HFFc6 (cell line): ENCODE measurements around the gene HNRNPU. TPM values are rescaled to one million over a fixed set of nuclear protein-coding genes. Genes with fewer than 3 reads are reported as not detected.

Source experiments
- DNase-seq: peaks from one replicate; pipeline ENCODE4 v3.0.0-alpha.2; 2018
- H3K27ac Mint-ChIP-seq: 2 replicates; pipeline ENCODE4 v1.8.0; 2020; ENCODE audit warnings: mild to moderate bottlenecking, mixed read lengths
- H3K27me3 Mint-ChIP-seq: 2 replicates; pipeline ENCODE4 v1.8.0; 2021; ENCODE audit warnings: mild to moderate bottlenecking, moderate library complexity, mixed read lengths; ENCODE audit not compliant: insufficient read depth
- H3K36me3 Mint-ChIP-seq: 2 replicates; pipeline ENCODE4 v1.8.0; 2021; ENCODE audit warnings: low read depth, mixed read lengths
- H3K4me1 Mint-ChIP-seq: 2 replicates; pipeline ENCODE4 v1.8.0; 2020; ENCODE audit warnings: low read depth, mixed read lengths
- H3K4me3 Mint-ChIP-seq: 2 replicates; pipeline ENCODE4 v1.8.0; 2020; ENCODE audit warnings: mild to moderate bottlenecking, moderate library complexity, mixed read lengths
- H3K9me3 Mint-ChIP-seq: 2 replicates; pipeline ENCODE4 v1.8.0; 2020; ENCODE audit warnings: mild to moderate bottlenecking, mixed read lengths
- total RNA-seq, 6 experiments: library from RNA; stranded (reverse); fragmentation: NEBNext Ultra II Directional; extraction: Animal tissue kit (Norgen Biotek cat#: 25700); gene quantifications; 2 replicates in 1 of 6; 3 replicates in 5 of 6; pipeline ENCODE4 v1.2.3, GENCODE V29; 2021
- TF ChIP-seq, protein P1 (sequence below): fragments of 200-600 bp; sonication (generic); IDR thresholded peaks from 2 replicates; pipeline ENCODE4 v1.5.0; 2021; ENCODE audit warnings: antibody characterized with exemption, mild to moderate bottlenecking

HNRNPU gene
- total RNA-seq, 6 experiments from 2014 or later, result 266 to 344 (median 322) TPM

- TF ChIP-seq, protein P1, sequence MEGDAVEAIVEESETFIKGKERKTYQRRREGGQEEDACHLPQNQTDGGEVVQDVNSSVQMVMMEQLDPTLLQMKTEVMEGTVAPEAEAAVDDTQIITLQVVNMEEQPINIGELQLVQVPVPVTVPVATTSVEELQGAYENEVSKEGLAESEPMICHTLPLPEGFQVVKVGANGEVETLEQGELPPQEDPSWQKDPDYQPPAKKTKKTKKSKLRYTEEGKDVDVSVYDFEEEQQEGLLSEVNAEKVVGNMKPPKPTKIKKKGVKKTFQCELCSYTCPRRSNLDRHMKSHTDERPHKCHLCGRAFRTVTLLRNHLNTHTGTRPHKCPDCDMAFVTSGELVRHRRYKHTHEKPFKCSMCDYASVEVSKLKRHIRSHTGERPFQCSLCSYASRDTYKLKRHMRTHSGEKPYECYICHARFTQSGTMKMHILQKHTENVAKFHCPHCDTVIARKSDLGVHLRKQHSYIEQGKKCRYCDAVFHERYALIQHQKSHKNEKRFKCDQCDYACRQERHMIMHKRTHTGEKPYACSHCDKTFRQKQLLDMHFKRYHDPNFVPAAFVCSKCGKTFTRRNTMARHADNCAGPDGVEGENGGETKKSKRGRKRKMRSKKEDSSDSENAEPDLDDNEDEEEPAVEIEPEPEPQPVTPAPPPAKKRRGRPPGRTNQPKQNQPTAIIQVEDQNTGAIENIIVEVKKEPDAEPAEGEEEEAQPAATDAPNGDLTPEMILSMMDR, result no peak
- peaks cover 73% of the 10 kb centered on the region for H3K36me3 Mint-ChIP-seq
- peak overlapping the region; percentile 38 for H3K27ac Mint-ChIP-seq
- H3K27me3 Mint-ChIP-seq, result no peaks in the 10 kb centered on the region
- peaks cover 39% of the 10 kb centered on the region for H3K4me1 Mint-ChIP-seq
- no peak for DNase-seq
- H3K4me3 Mint-ChIP-seq, result no peak overlapping the region
- H3K9me3 Mint-ChIP-seq, result no peaks in the 10 kb centered on the region
Observed at GRCh38 chr1:244857761-244858160, 6.6 kb downstream of the HNRNPU start.

DNA sequence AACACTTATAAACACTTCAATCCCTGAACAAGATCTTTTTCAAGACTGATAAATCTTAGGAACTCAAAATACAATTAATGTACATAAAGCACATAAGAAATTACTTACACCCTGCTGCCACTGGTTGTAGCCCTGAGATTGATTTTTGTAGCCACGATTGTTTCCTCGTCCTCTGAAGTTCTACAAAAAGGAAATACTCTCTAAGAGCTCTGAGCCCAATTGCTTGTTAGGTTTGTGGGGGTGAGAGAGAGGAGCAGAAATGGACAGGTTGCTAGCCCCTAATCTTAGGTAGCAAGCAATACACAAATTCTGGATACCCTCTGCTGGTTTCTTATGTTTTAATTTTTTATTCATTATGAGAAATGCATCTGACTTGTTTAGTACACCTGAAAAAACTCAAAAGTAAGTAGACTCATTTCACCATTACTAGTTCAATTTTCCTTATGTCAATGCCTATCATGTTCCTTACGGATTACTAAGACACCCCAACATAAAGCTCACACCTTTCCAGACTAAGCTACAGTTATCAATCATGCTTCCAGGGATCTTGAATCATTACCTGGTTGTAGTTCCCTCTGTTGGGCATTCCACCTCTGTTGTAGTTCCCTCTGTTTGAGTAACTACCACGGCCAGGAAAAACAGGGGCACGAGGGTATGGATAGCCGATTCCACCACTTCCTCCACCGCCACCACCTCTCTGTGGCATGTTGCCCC lies 9.3 kb downstream of the HNRNPU start:
- H3K36me3 Mint-ChIP-seq, result peaks cover 66% of the 10 kb centered on the region
- peaks cover 2% of the 10 kb centered on the region; the same call in 1 of the 2 replicates for H3K27me3 Mint-ChIP-seq
- TF ChIP-seq, protein P1, result no peak
- no peak overlapping the region for H3K4me3 Mint-ChIP-seq
- H3K27ac Mint-ChIP-seq, result peak overlapping the region; percentile 27
- H3K4me1 Mint-ChIP-seq, result peaks cover 22% of the 10 kb centered on the region
- H3K9me3 Mint-ChIP-seq, result no peaks in the 10 kb centered on the region
- DNase-seq, result no peak

DNA sequence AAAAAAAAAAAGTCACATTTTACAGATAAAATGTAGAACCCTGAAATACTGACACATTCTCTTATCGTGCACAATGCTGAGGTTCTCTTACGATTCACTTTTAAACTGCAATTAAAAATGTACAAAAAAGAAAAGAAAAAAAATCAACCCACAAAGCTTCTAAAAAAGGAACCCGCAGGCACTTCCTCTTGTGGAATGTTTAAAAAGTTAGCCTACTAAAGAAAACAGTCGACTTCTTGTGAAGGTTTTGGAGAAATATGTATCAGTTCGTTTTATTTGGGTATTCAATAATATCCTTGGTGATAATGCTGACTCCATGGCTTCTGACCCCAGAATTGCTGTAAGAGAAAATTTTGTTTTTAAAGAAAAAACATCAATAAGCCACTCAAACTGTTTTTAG lies 10.2 kb downstream of the HNRNPU start:
- H3K4me3 Mint-ChIP-seq, result no peak overlapping the region
- H3K4me1 Mint-ChIP-seq, result peaks cover 17% of the 10 kb centered on the region
- H3K27ac Mint-ChIP-seq, result no peak overlapping the region
- H3K9me3 Mint-ChIP-seq, result no peaks in the 10 kb centered on the region
- H3K27me3 Mint-ChIP-seq, result peaks cover 2% of the 10 kb centered on the region; the same call in 1 of the 2 replicates
- no peak for DNase-seq
- H3K36me3 Mint-ChIP-seq, result peaks cover 65% of the 10 kb centered on the region
- TF ChIP-seq, protein P1, result no peak

- H3K4me3 Mint-ChIP-seq, result no peak overlapping the region
- H3K27ac Mint-ChIP-seq, result 0 out of 2 replicates have a peak overlapping the region, but pooled peaks have one; percentile 13
Observed at GRCh38 chr1:244852694-244853093, 11.6 kb downstream of the HNRNPU start.

GRCh38 chr1:244851546-244852231 lies 12.7 kb downstream of the HNRNPU start:
- peaks cover 6% of the 10 kb centered on the region for H3K4me1 Mint-ChIP-seq
- peak overlapping the region; percentile 31 for H3K27ac Mint-ChIP-seq
- H3K27me3 Mint-ChIP-seq, result peaks cover 2% of the 10 kb centered on the region
- H3K4me3 Mint-ChIP-seq, result no peak overlapping the region
- peaks cover 63% of the 10 kb centered on the region for H3K36me3 Mint-ChIP-seq
- no peaks in the 10 kb centered on the region for H3K9me3 Mint-ChIP-seq
- DNase-seq, result no peak
- TF ChIP-seq, protein P1, result no peak

More at GRCh38 chr1:244852694-244853093, 11.6 kb downstream of the HNRNPU start:
- DNase-seq, result no peak
- TF ChIP-seq, protein P1, result no peak
- Mint-ChIP-seq H3K27me3 (peaks cover 2% of the 10 kb centered on the region), H3K4me1 (peaks cover 10% of the 10 kb centered on the region), H3K9me3 (no peaks in the 10 kb centered on the region), H3K36me3 (peaks cover 67% of the 10 kb centered on the region)
